C4-2B (cell line): Measurements from ENCODE around the gene CDK7.
"Not testable (repeated sequence)": the region's sequence is repeated elsewhere in the genome, so short reads cannot be mapped to it uniquely, and the experiment has no call there.

Experiments
- H3K27ac ChIP-seq: fragments of 450-650 bp; 2 replicates; pipeline ENCODE4 v1.5.1; 2017
- CTCF ChIP-seq: fragments of 450-650 bp; conservative IDR thresholded peaks from 2 replicates; pipeline ENCODE4 v1.5.1; 2017; ENCODE audit warnings: mild to moderate bottlenecking
- ZFX ChIP-seq: fragments of 450-650 bp; IDR thresholded peaks from 2 replicates; pipeline ENCODE4 v1.6.1; 2017

CDK7 gene

GRCh38 chr5:69242215-69242927 lies 7.7 kb downstream of the CDK7 start:
- TF ChIP-seq ZFX (no peak), CTCF (no peak)

GRCh38 chr5:69245031-69245430 lies 10.3 kb downstream of the CDK7 start:
- TF ChIP-seq ZFX (no peak), CTCF (no peak)

More at GRCh38 chr5:69242215-69242927, 7.7 kb downstream of the CDK7 start:
- no peak overlapping the region for H3K27ac ChIP-seq

GRCh38 chr5:69248019-69248418 lies 13.3 kb downstream of the CDK7 start:
- H3K27ac ChIP-seq, result no peak overlapping the region
- TF ChIP-seq ZFX (no peak), CTCF (no peak)

More at GRCh38 chr5:69245031-69245430, 10.3 kb downstream of the CDK7 start:
- no peak overlapping the region for H3K27ac ChIP-seq

GRCh38 chr5:69250593-69250992 lies 15.9 kb downstream of the CDK7 start:
- TF ChIP-seq CTCF, result no peak
- no peak; the same call in 1 of the 2 replicates for TF ChIP-seq ZFX
- no peak overlapping the region for H3K27ac ChIP-seq

- no peak overlapping the region for H3K27ac ChIP-seq
- TF ChIP-seq ZFX (no peak), CTCF (no peak)
These were observed 17.8 kb downstream of the CDK7 start for GRCh38 chr5:69252437-69252836.

- H3K27ac ChIP-seq, result not testable (repeated sequence)
These were observed 21.3 kb downstream of the CDK7 start for GRCh38 chr5:69255940-69256339.

- H3K27ac ChIP-seq, result no peak overlapping the region
- TF ChIP-seq ZFX (no peak), CTCF (no peak)
These were observed 22.9 kb downstream of the CDK7 start for GRCh38 chr5:69257577-69257976.

GRCh38 chr5:69261034-69261433 lies 26.3 kb downstream of the CDK7 start:
- TF ChIP-seq ZFX, result no peak
- TF ChIP-seq CTCF, result no peak
- H3K27ac ChIP-seq, result no peak overlapping the region
